GM12878 (cell line): ENCODE results near the gene HIVEP3. TPM values are rescaled to one million over a fixed set of nuclear protein-coding genes. Genes with fewer than 3 reads are reported as not detected.

Experiments
- ATAC-seq: fragments of 200-7000 bp; cut with Tn5 transposase; 3 replicates; pipeline ENCODE4 v1.9.1; 2020; ENCODE audit warnings: mild to moderate bottlenecking, moderate library complexity
- BruUV-seq: library from RNA; stranded (reverse); fragments of 400-500 nt; replicated peaks from 2 replicates; lab custom pipeline; 2021; lab: Mats Ljungman, UMichigan
- CTCF ChIA-PET: fragments of 300-600 bp; sonication (Branson Sonifier 250); formaldehyde crosslinking; extraction: SDS; loops from one replicate; lab custom pipeline; 2021; ENCODE audit warnings: inconsistent platforms; lab: Yijun Ruan, JAX
- POLR2A ChIA-PET: fragments of 350-600 bp; formaldehyde crosslinking; extraction: SDS; loops from one replicate; lab custom pipeline; 2021; ENCODE audit warnings: inconsistent platforms; lab: Charles Lee
- RAD21 ChIA-PET: fragments of 300-600 bp; sonication (Branson Sonifier 250); formaldehyde crosslinking; loops from one replicate; lab custom pipeline; 2023; ENCODE audit warnings: antibody characterized with exemption; ENCODE audit not compliant: unreplicated experiment; lab: Charles Lee
- SMC1A ChIA-PET: fragments of 300-600 bp; sonication (Branson Sonifier 250); formaldehyde crosslinking; loops from one replicate; lab custom pipeline; 2023; ENCODE audit not compliant: unreplicated experiment, uncharacterized antibody; lab: Charles Lee
- DNase-seq: peaks from one replicate; pipeline ENCODE4 v3.0.0-alpha.2; 2011; ENCODE audit warnings: low read depth, low spot score
- FAIRE-seq: peaks from 3 replicates; lab custom pipeline; 2011; peaks lifted over from hg19 to GRCh38; lab: Jason Lieb, UNC
- H2AFZ ChIP-seq: 2 replicates; pipeline ENCODE4 v1.6.0; 2011; ENCODE audit warnings: low read depth, low read length, control low read depth; ENCODE audit not compliant: control insufficient read depth
- H3K27ac ChIP-seq: 2 replicates; pipeline ENCODE4 v1.5.1; 2011; ENCODE audit warnings: control low read depth; ENCODE audit not compliant: control insufficient read depth, insufficient read depth
- H3K27me3 ChIP-seq, 2 experiments: replicated peaks in 1 of 2; 2 replicates each; pipeline versions ENCODE4 v1.6.0 to v1.6.1; 2011; ENCODE audit warnings: low read length in 1 of 2; ENCODE audit not compliant: control insufficient read depth in 2 of 2, insufficient read depth in 2 of 2
- H3K36me3 ChIP-seq, 2 experiments: 2 replicates each; pipeline ENCODE4 v1.5.1; 2011; ENCODE audit warnings: low read length in 1 of 2; ENCODE audit not compliant: control insufficient read depth in 2 of 2, insufficient read depth in 2 of 2
- H3K4me1 ChIP-seq: 2 replicates; pipeline ENCODE4 v1.6.1; 2011; ENCODE audit warnings: mild to moderate bottlenecking, low read length, moderate library complexity, mixed read lengths; ENCODE audit not compliant: control insufficient read depth, insufficient read depth
- H3K4me2 ChIP-seq: 2 replicates; pipeline ENCODE4 v1.6.0; 2011; ENCODE audit warnings: control low read depth; ENCODE audit not compliant: control insufficient read depth, insufficient read depth
- H3K4me3 ChIP-seq: fragments of 200-600 bp; sonication (generic); 2 replicates; pipeline ENCODE4 v1.5.1; 2016
- H3K79me2 ChIP-seq: 2 replicates; pipeline ENCODE4 v1.6.0; 2011; ENCODE audit warnings: low read length; ENCODE audit not compliant: control insufficient read depth, insufficient read depth
- H3K9ac ChIP-seq: 2 replicates; pipeline ENCODE4 v1.8.0; 2011; ENCODE audit warnings: low read length, control low read depth, mixed read lengths; ENCODE audit not compliant: control insufficient read depth, insufficient read depth
- H3K9me3 ChIP-seq: replicated peaks from 3 replicates; pipeline ENCODE4 v1.5.1; 2011; ENCODE audit warnings: mild to moderate bottlenecking, low read length; ENCODE audit not compliant: control insufficient read depth, insufficient read depth
- H4K20me1 ChIP-seq: 2 replicates; pipeline ENCODE4 v1.6.0; 2011; ENCODE audit not compliant: control insufficient read depth, insufficient read depth
- HDAC6 ChIP-seq: fragments of 200-600 bp; sonication (generic); IDR thresholded peaks from one replicate; pipeline ENCODE4 v1.8.0; 2017; ENCODE audit warnings: antibody characterized with exemption; ENCODE audit not compliant: unreplicated experiment
- NR2F1 ChIP-seq: fragments of 450-650 bp; conservative IDR thresholded peaks from 2 replicates; pipeline ENCODE4 v1.6.1; 2017; ENCODE audit warnings: mild to moderate bottlenecking
- RELA ChIP-seq: fragments of 450-650 bp; IDR thresholded peaks from 2 replicates; pipeline ENCODE4 v1.8.0; 2014; ENCODE audit warnings: borderline replicate concordance; ENCODE audit not compliant: partially characterized antibody
- SMAD1 ChIP-seq: fragments of 450-650 bp; IDR thresholded peaks from 2 replicates; pipeline ENCODE4 v1.6.1; 2018; ENCODE audit warnings: mild to moderate bottlenecking, low read depth; ENCODE audit not compliant: partially characterized antibody
- SMAD5 ChIP-seq: IDR thresholded peaks from 2 replicates; pipeline ENCODE4 v1.6.1; 2016; ENCODE audit warnings: antibody characterized with exemption, low read depth
- SUPT20H ChIP-seq: IDR thresholded peaks from 2 replicates; pipeline ENCODE4 v1.6.1; 2011; ENCODE audit warnings: low read depth, mild to moderate bottlenecking, low read length, moderate library complexity, borderline replicate concordance; ENCODE audit not compliant: control insufficient read depth
- YY1 ChIP-seq: IDR thresholded peaks from 2 replicates; pipeline ENCODE4 v1.6.1; 2011; ENCODE audit warnings: low read depth, mild to moderate bottlenecking, low read length
- ZNF217 ChIP-seq: fragments of 450-650 bp; IDR thresholded peaks from 2 replicates; pipeline ENCODE4 v1.6.1; 2017; ENCODE audit warnings: antibody characterized with exemption, mild to moderate bottlenecking
- ZNF384 ChIP-seq: IDR thresholded peaks from 2 replicates; pipeline ENCODE4 v1.6.1; 2012; ENCODE audit warnings: low read depth, mild to moderate bottlenecking, low read length, improper control_type of control experiment, borderline replicate concordance
- WGBS: methylation state at CpG from one replicate; pipeline ENCODE4 v1.1.6; 2016; ENCODE audit warnings: low lambda C conversion rate; ENCODE audit not compliant: insufficient replicate concordance, insufficient coverage; ENCODE audit errors: missing lambda C conversion rate; 5-methylcytosine and 5-hydroxymethylcytosine counted together
- in situ Hi-C: fragments of 300-500 bp; cut with MboI; formaldehyde crosslinking; loops from 9 replicates; pipeline ENCODE4 v1.14.3; 2018; ENCODE audit warnings: mixed read lengths
- intact Hi-C: fragments of 100-400 bp; cut with micrococcal nuclease; formaldehyde crosslinking; loops from one replicate; pipeline ENCODE4 v1.14.2; 2022; ENCODE audit not compliant: unreplicated experiment
- polyA plus RNA-seq, 11 experiments: library from polyadenylated mRNA; depleted of rRNA in 4 of 11; unstranded in 6 of 11; stranded (reverse) in 5 of 11; fragments of >200 nt; fragmentation: Nextera tagmentation in 4 of 11; fragmentation: Illumina TruSeq in 1 of 11; extraction: Ambion mirVana in 4 of 11; extraction: Trizol in 1 of 11; gene quantifications; 1 replicate in 1 of 11; 2 replicates in 10 of 11; pipeline versions ENCODE4 v1.2.1 to v1.2.3, GENCODE V29; 2011 to 2016; ENCODE audit warnings: inconsistent platforms in 2 of 11, missing spikeins in 2 of 11, low read depth in 1 of 11
- total RNA-seq, 4 experiments: library from RNA; depleted of rRNA in 3 of 4; stranded (reverse); fragments of >200 nt in 3 of 4; fragmentation: Illumina TruSeq in 1 of 4; extraction: Trizol in 1 of 4; gene quantifications; 2 replicates each; pipeline versions ENCODE4 v1.2.1 to v1.2.3, GENCODE V29; 2013 to 2021
- TF ChIP-seq, protein P1 (sequence below): IDR thresholded peaks from 2 replicates; pipeline ENCODE4 v1.6.1; 2011; ENCODE audit warnings: mild to moderate bottlenecking, low read depth, low read length, moderate library complexity; ENCODE audit not compliant: insufficient replicate concordance
- TF ChIP-seq, protein P2 (sequence below): fragments of 150-350 bp; IDR thresholded peaks from 2 replicates; pipeline ENCODE4 v1.6.1; 2016; ENCODE audit warnings: low read depth, low read length

Gene HIVEP3
- total and polyA plus RNA-seq, 10 of the 15 experiments (the other 5 are each of a cell fraction or from before 2014, with no cell fraction given): 1.8 to 13.6 (median 3.8) TPM

DNA sequence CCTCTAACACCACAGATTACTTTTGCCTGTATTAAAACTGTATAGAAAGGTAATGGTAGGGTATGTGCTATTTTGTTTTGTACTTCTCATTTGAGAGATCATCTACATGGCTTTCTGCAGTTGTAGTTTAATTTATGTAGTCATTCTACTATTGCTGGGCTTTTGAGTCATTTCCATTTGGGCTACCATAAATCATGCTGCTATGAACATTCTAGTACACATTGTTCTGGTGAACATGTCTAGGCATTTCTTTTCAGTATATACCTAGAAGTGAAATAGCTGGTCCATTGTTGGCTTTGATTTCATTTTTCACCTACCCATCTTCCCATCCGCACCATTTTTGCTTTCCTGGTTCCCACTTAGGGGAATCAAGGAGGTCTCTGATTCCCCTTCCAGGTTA is 453.0 kb downstream of the HIVEP3 start:
- ChIA-PET POLR2A (no interaction called here), SMC1A (no interaction called here), CTCF (interaction anchor here (1.0 kb wide), 1 partner anchor 709 kb away, joined by 4 read pairs; no protein-coding TSS in a partner anchor)
- no peak overlapping the region for H3K4me2 ChIP-seq
- no peaks in the 10 kb centered on the region; a peak in 1 of 4 replicates for H3K27me3 ChIP-seq
- ATAC-seq: no peak
- TF ChIP-seq, protein P1, sequence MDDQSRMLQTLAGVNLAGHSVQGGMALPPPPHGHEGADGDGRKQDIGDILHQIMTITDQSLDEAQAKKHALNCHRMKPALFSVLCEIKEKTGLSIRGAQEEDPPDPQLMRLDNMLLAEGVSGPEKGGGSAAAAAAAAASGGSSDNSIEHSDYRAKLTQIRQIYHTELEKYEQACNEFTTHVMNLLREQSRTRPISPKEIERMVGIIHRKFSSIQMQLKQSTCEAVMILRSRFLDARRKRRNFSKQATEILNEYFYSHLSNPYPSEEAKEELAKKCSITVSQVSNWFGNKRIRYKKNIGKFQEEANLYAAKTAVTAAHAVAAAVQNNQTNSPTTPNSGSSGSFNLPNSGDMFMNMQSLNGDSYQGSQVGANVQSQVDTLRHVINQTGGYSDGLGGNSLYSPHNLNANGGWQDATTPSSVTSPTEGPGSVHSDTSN: no peak
- no peak for TF ChIP-seq YY1
- TF ChIP-seq, all 136 proteins: peak for 0
- no peaks in the 10 kb centered on the region for H3K79me2 ChIP-seq
- no peaks in the 10 kb centered on the region for H3K36me3 ChIP-seq
- no peak overlapping the region for H3K27ac ChIP-seq
- no peak overlapping the region for H2AFZ ChIP-seq
- intact Hi-C loops (no loop called here), in situ Hi-C loops (no loop called here)
- no peaks in the 10 kb centered on the region for H3K4me1 ChIP-seq
- WGBS: 35% methylated on average over 1 of the region's 1 CpG
- BruUV-seq: no TSS peak
- FAIRE-seq: no peak
- H3K9me3 ChIP-seq: no peaks in the 10 kb centered on the region
- H3K9ac ChIP-seq: no peak overlapping the region
- RAD21 ChIA-PET: no interaction called here
- H3K4me3 ChIP-seq: no peak overlapping the region
- no peaks in the 10 kb centered on the region for H4K20me1 ChIP-seq
- DNase-seq: no peak

DNA sequence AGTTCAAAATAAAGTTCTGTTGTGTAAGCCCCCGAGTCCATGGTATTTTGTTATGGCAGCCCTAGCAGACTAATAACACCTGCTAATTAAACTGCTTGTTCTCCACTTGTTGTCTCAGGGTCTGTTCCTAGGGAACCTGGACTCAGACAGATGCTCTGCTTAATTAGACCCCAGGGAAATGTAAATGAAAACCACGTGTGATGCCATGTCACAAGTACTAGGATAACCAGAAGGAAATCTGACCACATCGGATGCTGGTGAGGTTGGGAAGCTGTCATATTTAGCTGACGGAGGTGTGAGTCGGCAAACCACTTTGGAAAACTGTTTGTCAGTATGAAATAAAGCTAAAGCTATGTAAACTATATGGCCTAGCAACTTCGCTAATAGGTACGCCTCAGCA is 453.8 kb downstream of the HIVEP3 start:
- no peak for DNase-seq
- H4K20me1 ChIP-seq: no peaks in the 10 kb centered on the region
- TF ChIP-seq NR2F1: no peak
- TF ChIP-seq SMAD1: no peak
- no peak for TF ChIP-seq SUPT20H
- no peak for TF ChIP-seq RELA
- TF ChIP-seq, protein P2, sequence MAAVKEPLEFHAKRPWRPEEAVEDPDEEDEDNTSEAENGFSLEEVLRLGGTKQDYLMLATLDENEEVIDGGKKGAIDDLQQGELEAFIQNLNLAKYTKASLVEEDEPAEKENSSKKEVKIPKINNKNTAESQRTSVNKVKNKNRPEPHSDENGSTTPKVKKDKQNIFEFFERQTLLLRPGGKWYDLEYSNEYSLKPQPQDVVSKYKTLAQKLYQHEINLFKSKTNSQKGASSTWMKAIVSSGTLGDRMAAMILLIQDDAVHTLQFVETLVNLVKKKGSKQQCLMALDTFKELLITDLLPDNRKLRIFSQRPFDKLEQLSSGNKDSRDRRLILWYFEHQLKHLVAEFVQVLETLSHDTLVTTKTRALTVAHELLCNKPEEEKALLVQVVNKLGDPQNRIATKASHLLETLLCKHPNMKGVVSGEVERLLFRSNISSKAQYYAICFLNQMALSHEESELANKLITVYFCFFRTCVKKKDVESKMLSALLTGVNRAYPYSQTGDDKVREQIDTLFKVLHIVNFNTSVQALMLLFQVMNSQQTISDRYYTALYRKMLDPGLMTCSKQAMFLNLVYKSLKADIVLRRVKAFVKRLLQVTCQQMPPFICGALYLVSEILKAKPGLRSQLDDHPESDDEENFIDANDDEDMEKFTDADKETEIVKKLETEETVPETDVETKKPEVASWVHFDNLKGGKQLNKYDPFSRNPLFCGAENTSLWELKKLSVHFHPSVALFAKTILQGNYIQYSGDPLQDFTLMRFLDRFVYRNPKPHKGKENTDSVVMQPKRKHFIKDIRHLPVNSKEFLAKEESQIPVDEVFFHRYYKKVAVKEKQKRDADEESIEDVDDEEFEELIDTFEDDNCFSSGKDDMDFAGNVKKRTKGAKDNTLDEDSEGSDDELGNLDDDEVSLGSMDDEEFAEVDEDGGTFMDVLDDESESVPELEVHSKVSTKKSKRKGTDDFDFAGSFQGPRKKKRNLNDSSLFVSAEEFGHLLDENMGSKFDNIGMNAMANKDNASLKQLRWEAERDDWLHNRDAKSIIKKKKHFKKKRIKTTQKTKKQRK: no peak
- no peak for TF ChIP-seq ZNF217
- no peak for TF ChIP-seq HDAC6
- no peak for TF ChIP-seq ZNF384
- TF ChIP-seq SMAD5: no peak
- TF ChIP-seq, all 136 proteins: peak for 0
- in situ Hi-C loops (no loop called here), intact Hi-C loops (no loop called here)
- no peak overlapping the region for H3K4me3 ChIP-seq
- CTCF ChIA-PET: interaction anchor here (1.2 to 1.3 kb wide), 2 partner anchors 19 to 32 kb away, joined by 3 to 4 read pairs; partner anchors contain the start of gene EDN2
- H3K36me3 ChIP-seq: no peaks in the 10 kb centered on the region
- WGBS: 40% methylated on average over 7 of the region's 7 CpGs
- H2AFZ ChIP-seq: no peak overlapping the region
- H3K9me3 ChIP-seq: no peaks in the 10 kb centered on the region
- no peak for FAIRE-seq
- no peaks in the 10 kb centered on the region for H3K4me1 ChIP-seq
- ATAC-seq: no peak
- H3K27ac ChIP-seq: no peak overlapping the region
- peaks cover 0 to under 1% of the 10 kb centered on the region in 2 experiments; a peak in 3 of 4 replicates for H3K27me3 ChIP-seq
- no peak overlapping the region for H3K4me2 ChIP-seq
- RAD21 ChIA-PET: no interaction called here
- no TSS peak for BruUV-seq
- POLR2A ChIA-PET: no interaction called here
- no peaks in the 10 kb centered on the region for H3K79me2 ChIP-seq
- no peak overlapping the region for H3K9ac ChIP-seq
- SMC1A ChIA-PET: no interaction called here
